ENCODE data around the gene CCNQ.
"Not testable (repeated sequence)": the region's sequence is repeated elsewhere in the genome, so short reads cannot be mapped to it uniquely, and the experiment has no call there.

The CCNQ gene

DNA sequence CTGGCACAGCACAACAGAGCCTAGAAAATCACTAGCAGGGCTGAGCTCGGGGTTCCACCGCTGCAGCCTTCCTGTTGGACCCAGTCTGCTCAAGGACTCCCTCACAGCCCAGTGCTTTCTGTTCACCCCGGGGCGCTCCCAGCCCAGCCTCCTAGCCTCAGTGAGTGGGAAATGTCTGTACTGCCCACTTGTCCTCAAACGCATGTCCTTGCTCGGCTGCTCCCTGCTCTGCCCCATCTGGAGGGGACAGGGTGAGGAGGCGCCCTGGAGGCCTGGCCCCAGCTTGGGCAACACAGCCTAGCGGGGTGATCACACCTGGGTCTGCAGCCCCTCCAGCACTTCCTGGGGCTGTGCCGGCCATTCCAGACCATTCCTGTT is 11.9 kb upstream of the CCNQ start:
- Histone ChIP-seq H3K9me3 (ENCODE audit: low read length) (no peaks in the 10 kb centered on the region), H3K36me3 (ENCODE audit: insufficient read depth, low read length) (no peaks in the 10 kb centered on the region), H3K4me3 (ENCODE audit: low read depth in 1 of 2, low read length in 2 of 2) (no peak overlapping the region), H3K9ac (ENCODE audit: low read length) (no peak overlapping the region), H3K27ac (ENCODE audit: low read depth, low read length) (no peak overlapping the region), H3K27me3 (ENCODE audit: control insufficient read depth in 1 of 2, insufficient read depth in 2 of 2, low read length in 2 of 2) (peaks cover 0 to 6% of the 10 kb centered on the region in 2 donors), H3K4me1 (ENCODE audit: insufficient read depth, low read length) (no peaks in the 10 kb centered on the region)

GRCh38 chrX:153609917-153610835 is 11.2 kb upstream of the CCNQ start:
- no peak overlapping the region for H3K9ac ChIP-seq (ENCODE audit: low read length)
- no peaks in the 10 kb centered on the region for H3K36me3 ChIP-seq (ENCODE audit: insufficient read depth, low read length)
- H3K4me3 ChIP-seq (ENCODE audit: low read depth in 1 of 2, low read length in 2 of 2) = peak overlapping the region in 1 of 2 donors; percentile 38
- H3K27me3 ChIP-seq (ENCODE audit: control insufficient read depth in 1 of 2, insufficient read depth in 2 of 2, low read length in 2 of 2) = peaks cover 0 to 6% of the 10 kb centered on the region in 2 donors
- no peak overlapping the region for H3K27ac ChIP-seq (ENCODE audit: low read depth, low read length)
- no peaks in the 10 kb centered on the region for H3K4me1 ChIP-seq (ENCODE audit: insufficient read depth, low read length)
- no peaks in the 10 kb centered on the region for H3K9me3 ChIP-seq (ENCODE audit: low read length)

GRCh38 chrX:153608806-153609205 is 9.9 kb upstream of the CCNQ start:
- Histone ChIP-seq H3K9ac (ENCODE audit: low read length) (no peak overlapping the region), H3K36me3 (ENCODE audit: insufficient read depth, low read length) (no peaks in the 10 kb centered on the region), H3K9me3 (ENCODE audit: low read length) (no peaks in the 10 kb centered on the region), H3K4me1 (ENCODE audit: insufficient read depth, low read length) (no peaks in the 10 kb centered on the region), H3K27me3 (ENCODE audit: control insufficient read depth in 1 of 2, insufficient read depth in 2 of 2, low read length in 2 of 2) (peaks cover 0 to 6% of the 10 kb centered on the region in 2 donors), H3K4me3 (ENCODE audit: low read depth in 1 of 2, low read length in 2 of 2) (no peak overlapping the region), H3K27ac (ENCODE audit: low read depth, low read length) (no peak overlapping the region)

GRCh38 chrX:153608376-153608775 is 9.4 kb upstream of the CCNQ start:
- H3K9me3 ChIP-seq (ENCODE audit: low read length) = no peaks in the 10 kb centered on the region
- H3K4me3 ChIP-seq (ENCODE audit: low read depth in 1 of 2, low read length in 2 of 2) = no peak overlapping the region
- H3K27ac ChIP-seq (ENCODE audit: low read depth, low read length) = no peak overlapping the region
- H3K27me3 ChIP-seq (ENCODE audit: control insufficient read depth in 1 of 2, insufficient read depth in 2 of 2, low read length in 2 of 2) = peaks cover 0 to 6% of the 10 kb centered on the region in 2 donors
- H3K36me3 ChIP-seq (ENCODE audit: insufficient read depth, low read length) = no peaks in the 10 kb centered on the region
- no peaks in the 10 kb centered on the region for H3K4me1 ChIP-seq (ENCODE audit: insufficient read depth, low read length)
- H3K9ac ChIP-seq (ENCODE audit: low read length) = no peak overlapping the region

DNA sequence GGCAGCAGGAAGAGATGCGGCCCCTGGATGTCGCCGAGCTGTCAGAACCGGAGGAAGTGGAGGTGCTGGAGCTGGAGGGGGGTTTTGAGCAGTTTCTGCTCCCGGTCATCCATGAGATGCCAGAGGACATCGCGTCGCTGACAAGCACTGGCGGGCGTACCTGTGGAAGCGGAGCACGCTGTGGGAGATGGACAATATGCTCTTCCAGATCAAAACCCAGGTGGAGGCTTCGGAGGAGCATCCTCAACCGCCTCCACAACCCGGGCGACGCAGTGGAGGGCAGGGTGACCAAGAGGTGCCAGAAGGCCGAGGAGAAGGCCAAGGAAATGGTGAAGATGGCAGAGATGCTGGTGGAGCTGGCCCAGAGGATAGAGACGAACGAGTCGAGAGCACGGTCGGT is 7.6 kb upstream of the CCNQ start:
- no peak overlapping the region for H3K27ac ChIP-seq (ENCODE audit: low read depth, low read length)
- no peaks in the 10 kb centered on the region for H3K4me1 ChIP-seq (ENCODE audit: insufficient read depth, low read length)
- peaks cover 0 to 4% of the 10 kb centered on the region in 2 donors for H3K27me3 ChIP-seq (ENCODE audit: control insufficient read depth in 1 of 2, insufficient read depth in 2 of 2, low read length in 2 of 2)
- no peaks in the 10 kb centered on the region for H3K9me3 ChIP-seq (ENCODE audit: low read length)
- H3K9ac ChIP-seq (ENCODE audit: low read length) = no peak overlapping the region
- H3K4me3 ChIP-seq (ENCODE audit: low read depth in 1 of 2, low read length in 2 of 2) = no peak overlapping the region
- H3K36me3 ChIP-seq (ENCODE audit: insufficient read depth, low read length) = no peaks in the 10 kb centered on the region

GRCh38 chrX:153604666-153605380 is 5.9 kb upstream of the CCNQ start:
- H3K9me3 ChIP-seq (ENCODE audit: low read length); H3K4me3 ChIP-seq (ENCODE audit: low read depth in 1 of 2, low read length in 2 of 2); H3K36me3 ChIP-seq (ENCODE audit: insufficient read depth, low read length); H3K4me1 ChIP-seq (ENCODE audit: insufficient read depth, low read length); H3K9ac ChIP-seq (ENCODE audit: low read length); H3K27me3 ChIP-seq (ENCODE audit: control insufficient read depth in 1 of 2, insufficient read depth in 2 of 2, low read length in 2 of 2); H3K27ac ChIP-seq (ENCODE audit: low read depth, low read length): not testable (repeated sequence)

DNA sequence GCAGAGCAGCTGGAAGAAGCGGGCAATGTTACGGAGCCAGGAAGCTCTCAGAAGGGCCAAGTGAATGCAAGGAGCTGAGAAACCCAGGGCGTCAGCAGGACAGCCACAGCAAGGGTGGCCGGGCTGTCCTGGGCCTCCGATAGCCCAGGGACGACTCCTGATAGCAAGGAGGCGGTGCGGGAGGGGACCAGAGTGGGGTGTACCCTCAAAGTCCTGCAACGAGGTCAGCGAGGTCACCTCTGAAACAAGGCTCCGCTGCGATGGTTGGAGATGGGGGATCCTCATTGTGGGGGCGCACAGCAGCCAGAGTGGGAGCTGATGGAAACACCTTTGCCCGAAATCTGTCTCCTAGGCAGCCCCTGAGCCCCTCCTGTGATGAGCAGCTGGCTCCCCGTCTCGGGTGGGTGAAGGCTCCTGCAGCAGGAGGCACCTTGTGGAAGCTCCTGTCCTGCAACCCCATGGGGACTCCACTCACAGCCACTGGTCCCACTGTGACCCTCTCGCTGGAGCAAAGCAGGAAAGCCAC is 4.3 kb upstream of the CCNQ start:
- Histone ChIP-seq H3K27ac (ENCODE audit: low read depth, low read length) (no peak overlapping the region), H3K27me3 (ENCODE audit: control insufficient read depth in 1 of 2, insufficient read depth in 2 of 2, low read length in 2 of 2) (peaks cover 0 to 7% of the 10 kb centered on the region in 2 donors), H3K9ac (ENCODE audit: low read length) (no peak overlapping the region)

GRCh38 chrX:153602601-153603000 is 3.7 kb upstream of the CCNQ start:
- Histone ChIP-seq H3K4me1 (ENCODE audit: insufficient read depth, low read length) (peaks cover 17% of the 10 kb centered on the region), H3K27ac (ENCODE audit: low read depth, low read length) (no peak overlapping the region), H3K4me3 (ENCODE audit: low read depth in 1 of 2, low read length in 2 of 2) (no peak overlapping the region), H3K9ac (ENCODE audit: low read length) (no peak overlapping the region), H3K36me3 (ENCODE audit: insufficient read depth, low read length) (no peaks in the 10 kb centered on the region), H3K27me3 (ENCODE audit: control insufficient read depth in 1 of 2, insufficient read depth in 2 of 2, low read length in 2 of 2) (peaks cover 0 to 7% of the 10 kb centered on the region in 2 donors), H3K9me3 (ENCODE audit: low read length) (no peaks in the 10 kb centered on the region)

More for the DNA sequence above, 4.3 kb upstream of the CCNQ start:
- Histone ChIP-seq H3K9me3 (ENCODE audit: low read length) (no peaks in the 10 kb centered on the region), H3K36me3 (ENCODE audit: insufficient read depth, low read length) (no peaks in the 10 kb centered on the region), H3K4me1 (ENCODE audit: insufficient read depth, low read length) (peaks cover 11% of the 10 kb centered on the region), H3K4me3 (ENCODE audit: low read depth in 1 of 2, low read length in 2 of 2) (no peak overlapping the region)

- H3K27ac ChIP-seq (ENCODE audit: low read depth, low read length) = no peak overlapping the region
These were observed 2.7 kb upstream of the CCNQ start for GRCh38 chrX:153601511-153602110.

DNA sequence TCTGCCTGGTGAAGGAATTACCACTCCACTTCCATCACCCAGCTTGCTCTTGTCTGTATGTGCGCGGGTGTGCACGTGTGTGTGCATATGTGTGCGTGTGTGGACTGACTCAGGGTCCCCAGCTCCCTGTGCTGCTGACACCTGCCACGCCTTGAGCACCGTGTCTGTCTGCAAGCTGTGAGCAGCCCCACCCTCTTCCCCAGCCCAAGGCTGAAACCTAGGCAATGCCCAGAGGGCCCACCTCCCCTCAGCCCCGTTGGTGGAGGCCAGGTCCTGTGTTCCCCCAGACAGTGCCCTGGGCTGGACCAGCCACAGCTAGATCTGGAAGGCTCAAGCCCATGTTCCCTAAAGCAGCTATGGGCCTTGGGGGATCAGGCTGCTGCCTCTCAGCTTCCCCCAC is 2.0 kb upstream of the CCNQ start:
- H3K36me3 ChIP-seq (ENCODE audit: insufficient read depth, low read length) = no peaks in the 10 kb centered on the region
- H3K27ac ChIP-seq (ENCODE audit: low read depth, low read length) = no peak overlapping the region
- peaks cover 0 to 8% of the 10 kb centered on the region in 2 donors for H3K27me3 ChIP-seq (ENCODE audit: control insufficient read depth in 1 of 2, insufficient read depth in 2 of 2, low read length in 2 of 2)
- H3K4me3 ChIP-seq (ENCODE audit: low read depth in 1 of 2, low read length in 2 of 2) = no peak overlapping the region
- peaks cover 17% of the 10 kb centered on the region for H3K4me1 ChIP-seq (ENCODE audit: insufficient read depth, low read length)
- H3K9ac ChIP-seq (ENCODE audit: low read length) = no peak overlapping the region
- no peaks in the 10 kb centered on the region for H3K9me3 ChIP-seq (ENCODE audit: low read length)

More at GRCh38 chrX:153601511-153602110, 2.7 kb upstream of the CCNQ start:
- Histone ChIP-seq H3K9ac (ENCODE audit: low read length) (no peak overlapping the region), H3K4me3 (ENCODE audit: low read depth in 1 of 2, low read length in 2 of 2) (no peak overlapping the region), H3K9me3 (ENCODE audit: low read length) (no peaks in the 10 kb centered on the region), H3K36me3 (ENCODE audit: insufficient read depth, low read length) (no peaks in the 10 kb centered on the region), H3K27me3 (ENCODE audit: control insufficient read depth in 1 of 2, insufficient read depth in 2 of 2, low read length in 2 of 2) (peaks cover 0 to 7% of the 10 kb centered on the region in 2 donors), H3K4me1 (ENCODE audit: insufficient read depth, low read length) (peaks cover 17% of the 10 kb centered on the region)

DNA sequence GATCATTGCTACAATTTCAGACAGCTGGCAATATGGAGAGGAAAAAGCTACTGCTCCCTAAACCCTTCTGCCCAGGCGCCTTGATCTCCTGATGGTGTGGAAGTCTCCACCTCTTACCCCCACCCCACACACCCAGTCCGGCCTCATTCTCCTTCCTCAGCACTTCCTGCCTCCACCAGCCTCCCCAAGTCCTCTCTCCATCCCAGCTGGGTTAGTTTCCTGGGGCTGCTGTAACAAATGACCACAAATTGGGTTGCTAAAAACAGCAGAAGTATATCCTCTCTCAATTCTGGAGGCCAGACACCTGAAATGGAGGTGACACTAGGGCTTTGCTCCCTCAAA is 1.1 kb upstream of the CCNQ start:
- Histone ChIP-seq H3K4me1 (ENCODE audit: insufficient read depth, low read length) (peaks cover 17% of the 10 kb centered on the region), H3K36me3 (ENCODE audit: insufficient read depth, low read length) (no peaks in the 10 kb centered on the region), H3K9ac (ENCODE audit: low read length) (peak overlapping the region; percentile 46), H3K4me3 (ENCODE audit: low read depth in 1 of 2, low read length in 2 of 2) (peak overlapping the region; percentile 29 to 57), H3K27ac (ENCODE audit: low read depth, low read length) (no peak overlapping the region), H3K27me3 (ENCODE audit: control insufficient read depth in 1 of 2, insufficient read depth in 2 of 2, low read length in 2 of 2) (peaks cover 0 to 13% of the 10 kb centered on the region in 2 donors), H3K9me3 (ENCODE audit: low read length) (no peaks in the 10 kb centered on the region)
